Measurements from ENCODE around the gene DOCK3.
A peak's percentile ranks its signal among the peaks of the same experiment; 100 is the strongest.
"Not testable (repeated sequence)": the region's sequence is repeated elsewhere in the genome, so short reads cannot be mapped to it uniquely, and the experiment has no call there.

The DOCK3 gene

GRCh38 chr3:50665081-50665840 lies 9.5 kb upstream of the DOCK3 start:
- H3K4me3 ChIP-seq (ENCODE audit: low read depth, low read length), result no peak overlapping the region
- no peak for DNase-seq (ENCODE audit: low read depth)
- no peak for TF ChIP-seq CTCF (conservative IDR thresholded peaks at IDR 0.05; ENCODE audit: low read depth, low read length)

GRCh38 chr3:50665841-50666115 lies 8.9 kb upstream of the DOCK3 start:
- DNase-seq (ENCODE audit: low read depth); H3K4me3 ChIP-seq (ENCODE audit: low read depth, low read length): not testable (repeated sequence)

- no peak for TF ChIP-seq CTCF (conservative IDR thresholded peaks at IDR 0.05; ENCODE audit: low read depth, low read length)
- DNase-seq (ENCODE audit: low read depth), result no peak
- H3K4me3 ChIP-seq (ENCODE audit: low read depth, low read length), result no peak overlapping the region
Observed at GRCh38 chr3:50666837-50667236, 7.9 kb upstream of the DOCK3 start.

GRCh38 chr3:50671331-50671730 lies 3.4 kb upstream of the DOCK3 start:
- TF ChIP-seq CTCF (conservative IDR thresholded peaks at IDR 0.05; ENCODE audit: low read depth, low read length), result no peak
- DNase-seq (ENCODE audit: low read depth), result peak; percentile 70
- H3K4me3 ChIP-seq (ENCODE audit: low read depth, low read length), result no peak overlapping the region

- no peak for TF ChIP-seq CTCF (conservative IDR thresholded peaks at IDR 0.05; ENCODE audit: low read depth, low read length)
- no peak overlapping the region for H3K4me3 ChIP-seq (ENCODE audit: low read depth, low read length)
Observed at GRCh38 chr3:50672656-50673055, 2.1 kb upstream of the DOCK3 start.

GRCh38 chr3:50673931-50674330 lies 796 bp upstream of the DOCK3 start:
- H3K4me3 ChIP-seq (ENCODE audit: low read depth, low read length), result no peak overlapping the region
- DNase-seq (ENCODE audit: low read depth), result no peak
- no peak for TF ChIP-seq CTCF (conservative IDR thresholded peaks at IDR 0.05; ENCODE audit: low read depth, low read length)

More at GRCh38 chr3:50672656-50673055, 2.1 kb upstream of the DOCK3 start:
- DNase-seq (ENCODE audit: low read depth), result no peak

GRCh38 chr3:50675179-50676030 lies 678 bp downstream of the DOCK3 start:
- DNase-seq (ENCODE audit: low read depth), result no peak
- peak; percentile 18 for TF ChIP-seq CTCF (conservative IDR thresholded peaks at IDR 0.05; ENCODE audit: low read depth, low read length)
- peak overlapping the region; percentile 33 for H3K4me3 ChIP-seq (ENCODE audit: low read depth, low read length)

Data from choroid plexus epithelial cell (primary cell).